ENCODE results near the gene PLEKHG4B. TPM values are rescaled to one million over a fixed set of nuclear protein-coding genes. Genes with fewer than 3 reads are reported as not detected.

PLEKHG4B gene
- total RNA-seq, 1 donor from 2014 or later = 70.0 TPM

DNA sequence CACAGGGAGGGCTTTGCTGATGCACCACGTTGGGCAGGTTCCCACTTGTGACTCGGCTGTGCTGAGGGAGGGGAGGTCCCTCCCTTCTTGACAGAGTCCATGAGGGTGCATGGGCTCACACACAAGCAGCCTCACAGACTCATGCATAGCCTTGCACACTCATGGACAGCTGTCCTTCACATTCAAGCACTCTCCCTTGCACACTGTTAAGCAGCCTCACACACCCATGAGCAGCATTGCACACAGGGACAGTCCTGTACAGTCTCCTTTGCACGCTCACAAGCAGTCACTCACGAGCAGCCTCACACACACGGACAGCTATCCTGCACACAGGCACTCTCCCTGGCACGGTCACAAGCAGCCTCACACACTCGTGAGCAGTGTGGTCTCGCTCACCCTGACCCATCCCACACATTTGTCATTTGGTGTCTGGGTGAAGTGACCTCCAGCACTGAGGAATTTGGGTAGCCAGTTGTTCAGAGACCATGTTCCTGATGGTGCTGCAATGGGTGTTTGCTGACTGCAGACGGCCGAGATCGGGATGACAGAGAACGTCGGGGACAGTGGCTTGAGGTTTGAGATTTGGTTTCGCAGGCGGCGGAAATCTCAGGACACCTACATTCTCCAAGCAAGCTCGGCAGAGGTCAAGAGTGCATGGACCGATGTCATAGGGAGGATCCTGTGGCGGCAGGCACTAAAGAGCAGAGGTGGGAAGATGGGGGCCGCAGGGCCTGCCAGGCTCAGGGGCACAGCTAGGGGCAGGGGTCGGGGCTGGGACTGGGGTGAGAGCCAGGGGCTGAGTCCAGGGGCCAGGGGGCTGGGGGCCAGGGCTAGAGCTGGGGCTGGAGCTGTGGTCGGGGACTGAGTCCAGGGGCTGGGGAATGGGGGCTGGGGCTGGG lies 81.7 kb downstream of the PLEKHG4B start:
- TF ChIP-seq, protein P1, sequence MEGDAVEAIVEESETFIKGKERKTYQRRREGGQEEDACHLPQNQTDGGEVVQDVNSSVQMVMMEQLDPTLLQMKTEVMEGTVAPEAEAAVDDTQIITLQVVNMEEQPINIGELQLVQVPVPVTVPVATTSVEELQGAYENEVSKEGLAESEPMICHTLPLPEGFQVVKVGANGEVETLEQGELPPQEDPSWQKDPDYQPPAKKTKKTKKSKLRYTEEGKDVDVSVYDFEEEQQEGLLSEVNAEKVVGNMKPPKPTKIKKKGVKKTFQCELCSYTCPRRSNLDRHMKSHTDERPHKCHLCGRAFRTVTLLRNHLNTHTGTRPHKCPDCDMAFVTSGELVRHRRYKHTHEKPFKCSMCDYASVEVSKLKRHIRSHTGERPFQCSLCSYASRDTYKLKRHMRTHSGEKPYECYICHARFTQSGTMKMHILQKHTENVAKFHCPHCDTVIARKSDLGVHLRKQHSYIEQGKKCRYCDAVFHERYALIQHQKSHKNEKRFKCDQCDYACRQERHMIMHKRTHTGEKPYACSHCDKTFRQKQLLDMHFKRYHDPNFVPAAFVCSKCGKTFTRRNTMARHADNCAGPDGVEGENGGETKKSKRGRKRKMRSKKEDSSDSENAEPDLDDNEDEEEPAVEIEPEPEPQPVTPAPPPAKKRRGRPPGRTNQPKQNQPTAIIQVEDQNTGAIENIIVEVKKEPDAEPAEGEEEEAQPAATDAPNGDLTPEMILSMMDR (IDR thresholded peaks at IDR 0.05; ENCODE audit: unreplicated experiment) = no peak
- Mint-ChIP-seq H3K36me3 (peaks cover 13% of the 10 kb centered on the region), H3K4me3 (no peak overlapping the region), H3K4me1 (peaks cover 16% of the 10 kb centered on the region), H3K27me3 (ENCODE audit: low read depth) (no peaks in the 10 kb centered on the region), H3K9me3 (no peaks in the 10 kb centered on the region), H3K27ac (no peak overlapping the region)
- no peak for DNase-seq (ENCODE audit: low spot score in 2 of 2, unreplicated experiment in 2 of 2)

DNA sequence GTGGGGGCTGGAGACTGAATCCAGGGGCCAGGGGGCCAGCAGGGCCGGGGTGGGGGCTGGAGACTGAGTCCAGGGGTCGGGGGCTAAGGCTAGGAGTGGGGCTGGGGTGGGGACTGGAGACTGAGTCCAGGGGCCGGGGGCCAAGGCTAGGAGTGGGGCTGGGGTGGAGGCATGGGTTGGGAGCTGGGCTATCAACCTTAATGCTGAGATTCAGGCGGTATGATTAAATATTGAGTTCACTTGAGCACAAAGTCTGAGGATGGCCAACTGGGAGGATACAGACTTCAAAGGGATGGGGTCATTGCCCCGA lies 82.3 kb downstream of the PLEKHG4B start:
- TF ChIP-seq, protein P1 (IDR thresholded peaks at IDR 0.05; ENCODE audit: unreplicated experiment) = no peak
- peaks cover 16% of the 10 kb centered on the region for H3K4me1 Mint-ChIP-seq
- H3K9me3 Mint-ChIP-seq = no peaks in the 10 kb centered on the region
- H3K36me3 Mint-ChIP-seq = peaks cover 13% of the 10 kb centered on the region
- no peak for DNase-seq (ENCODE audit: low spot score in 2 of 2, unreplicated experiment in 2 of 2)
- no peak overlapping the region for H3K27ac Mint-ChIP-seq
- no peak overlapping the region for H3K4me3 Mint-ChIP-seq
- no peaks in the 10 kb centered on the region for H3K27me3 Mint-ChIP-seq (ENCODE audit: low read depth)

DNA sequence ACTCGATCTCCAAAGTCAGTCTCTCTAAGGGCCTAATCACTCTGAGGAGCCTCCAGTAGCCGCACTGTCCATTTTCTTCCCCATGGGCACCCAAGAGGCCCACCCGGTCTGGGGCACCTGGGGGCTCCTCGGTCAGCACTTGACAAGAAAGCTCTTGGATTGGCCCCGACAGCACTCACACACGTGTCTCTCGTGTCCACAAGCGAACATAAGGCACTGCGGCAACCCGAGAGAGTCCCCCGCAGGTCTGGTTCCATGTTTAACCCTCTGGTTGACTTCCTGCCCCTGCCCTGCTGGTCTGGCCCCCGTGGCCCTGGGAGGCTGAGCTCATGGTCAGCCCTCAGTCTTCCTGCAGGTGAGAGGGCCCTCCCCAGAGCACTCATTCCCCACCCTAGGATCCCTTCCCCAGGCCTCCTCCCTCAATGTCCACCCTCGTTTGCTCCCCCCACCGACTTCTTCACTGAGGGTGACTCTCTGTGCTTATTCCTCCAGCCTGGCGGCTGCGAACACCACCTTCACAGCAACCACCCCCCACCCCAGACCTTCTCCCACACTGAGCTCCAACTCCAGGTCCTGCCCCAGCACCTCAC lies 83.0 kb downstream of the PLEKHG4B start:
- TF ChIP-seq, protein P1 (IDR thresholded peaks at IDR 0.05; ENCODE audit: unreplicated experiment) = no peak
- Mint-ChIP-seq H3K9me3 (no peaks in the 10 kb centered on the region), H3K27ac (no peak overlapping the region), H3K36me3 (peaks cover 16% of the 10 kb centered on the region), H3K4me3 (no peak overlapping the region), H3K27me3 (ENCODE audit: low read depth) (no peaks in the 10 kb centered on the region), H3K4me1 (peaks cover 19% of the 10 kb centered on the region)
- no peak for DNase-seq (ENCODE audit: low spot score in 2 of 2, unreplicated experiment in 2 of 2)

DNA sequence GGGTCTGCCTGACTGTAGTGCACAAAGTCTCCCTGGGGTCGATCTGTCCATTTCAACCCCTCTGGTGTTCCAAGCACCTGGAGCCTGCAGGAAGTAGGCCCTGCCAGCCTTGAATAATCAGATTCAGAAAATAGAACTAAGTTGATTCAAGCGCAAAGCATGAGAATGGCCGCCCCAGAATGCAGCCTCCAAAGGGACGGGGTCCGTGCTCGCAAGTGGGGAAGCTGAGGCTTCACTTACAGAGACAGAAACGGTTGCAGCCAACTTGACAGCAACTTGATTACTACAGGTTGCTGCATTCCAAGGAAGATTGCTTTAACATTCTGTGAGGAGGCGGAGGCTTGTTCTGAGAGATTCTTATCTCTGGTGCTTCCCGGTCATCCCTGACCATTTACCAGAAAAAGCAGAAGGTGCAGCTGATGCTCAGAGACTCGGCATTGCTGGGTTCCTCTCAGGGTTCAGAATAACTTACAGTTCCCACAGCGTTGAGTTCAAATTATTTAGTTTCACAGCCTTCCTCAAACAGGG lies 84.4 kb downstream of the PLEKHG4B start:
- peak overlapping the region; percentile 16 for H3K27ac Mint-ChIP-seq
- DNase-seq (ENCODE audit: low spot score in 2 of 2, unreplicated experiment in 2 of 2) = no peak

DNA sequence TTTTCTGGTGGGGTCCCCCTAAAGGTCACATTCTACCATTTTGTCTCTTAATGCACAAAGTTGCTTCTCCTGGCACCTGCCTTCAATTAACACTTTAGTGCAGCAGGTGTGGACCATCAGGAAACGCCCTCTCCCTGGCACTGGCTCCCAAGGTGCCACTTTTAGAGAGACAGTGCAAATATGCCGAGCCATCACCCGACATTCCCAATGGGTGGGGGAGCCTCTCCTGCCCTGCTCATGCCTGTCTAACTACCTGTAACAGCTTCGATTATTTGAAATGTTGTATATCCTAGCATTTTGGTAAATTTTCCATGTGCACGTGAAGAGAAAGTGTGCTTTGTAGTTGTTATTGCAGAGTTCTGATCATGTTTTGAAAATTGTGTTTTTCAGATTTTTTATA lies 86.1 kb downstream of the PLEKHG4B start:
- no peak overlapping the region for H3K4me3 Mint-ChIP-seq

More for the DNA sequence above, 84.4 kb downstream of the PLEKHG4B start:
- Mint-ChIP-seq H3K4me3 (no peak overlapping the region), H3K27me3 (ENCODE audit: low read depth) (no peaks in the 10 kb centered on the region), H3K36me3 (peaks cover 18% of the 10 kb centered on the region), H3K4me1 (peaks cover 22% of the 10 kb centered on the region), H3K9me3 (no peaks in the 10 kb centered on the region)
- TF ChIP-seq, protein P1 (IDR thresholded peaks at IDR 0.05; ENCODE audit: unreplicated experiment) = no peak

More for the DNA sequence above, 86.1 kb downstream of the PLEKHG4B start:
- TF ChIP-seq, protein P1 (IDR thresholded peaks at IDR 0.05; ENCODE audit: unreplicated experiment) = no peak
- no peak overlapping the region for H3K27ac Mint-ChIP-seq
- no peaks in the 10 kb centered on the region for H3K27me3 Mint-ChIP-seq (ENCODE audit: low read depth)
- H3K4me1 Mint-ChIP-seq = peaks cover 22% of the 10 kb centered on the region
- no peak for DNase-seq (ENCODE audit: low spot score in 2 of 2, unreplicated experiment in 2 of 2)
- H3K36me3 Mint-ChIP-seq = peaks cover 21% of the 10 kb centered on the region
- H3K9me3 Mint-ChIP-seq = no peaks in the 10 kb centered on the region
